Measurements from ENCODE around the gene CRPPA.

GRCh38 chr7:16402940-16403339 is 18.4 kb downstream of the CRPPA start:
- TF ChIP-seq CTCF (IDR thresholded peaks at IDR 0.05) (no peak), POLR2A (IDR thresholded peaks at IDR 0.05) (no peak)
